Measurements from ENCODE around the gene DHRSX. TPM values are rescaled to one million over a fixed set of nuclear protein-coding genes. Genes with fewer than 3 reads are reported as not detected.
"Not testable (repeated sequence)": the region's sequence is repeated elsewhere in the genome, so short reads cannot be mapped to it uniquely, and the experiment has no call there.

Gene DHRSX
- total RNA-seq, 1 donor from 2014 or later: 37.1 TPM

- no peak overlapping the region for H3K27ac Mint-ChIP-seq (ENCODE audit: unreplicated experiment)
- no peak for TF ChIP-seq CTCF (IDR thresholded peaks at IDR 0.05; ENCODE audit: partially characterized antibody, unreplicated experiment)
- peaks cover 71% of the 10 kb centered on the region for H3K36me3 Mint-ChIP-seq (ENCODE audit: unreplicated experiment)
- peaks cover 19% of the 10 kb centered on the region for H3K9me3 Mint-ChIP-seq (ENCODE audit: unreplicated experiment)
- H3K4me1 Mint-ChIP-seq (ENCODE audit: low read depth, unreplicated experiment): no peaks in the 10 kb centered on the region
- H3K4me3 Mint-ChIP-seq (ENCODE audit: unreplicated experiment): no peak overlapping the region
- H3K27me3 Mint-ChIP-seq (ENCODE audit: unreplicated experiment): peaks cover 12% of the 10 kb centered on the region
- DNase-seq: no peak
These were observed 276.1 kb downstream of the DHRSX start for GRCh38 chrX:2224597-2225235.

- Mint-ChIP-seq H3K36me3 (ENCODE audit: unreplicated experiment) (peaks cover 69% of the 10 kb centered on the region), H3K27me3 (ENCODE audit: unreplicated experiment) (peaks cover 13% of the 10 kb centered on the region), H3K4me3 (ENCODE audit: unreplicated experiment) (no peak overlapping the region), H3K27ac (ENCODE audit: unreplicated experiment) (no peak overlapping the region), H3K4me1 (ENCODE audit: low read depth, unreplicated experiment) (no peaks in the 10 kb centered on the region), H3K9me3 (ENCODE audit: unreplicated experiment) (peaks cover 17% of the 10 kb centered on the region)
- no peak for DNase-seq
- no peak for TF ChIP-seq CTCF (IDR thresholded peaks at IDR 0.05; ENCODE audit: partially characterized antibody, unreplicated experiment)
These were observed 276.6 kb downstream of the DHRSX start for GRCh38 chrX:2224161-2224560.

- no peaks in the 10 kb centered on the region for H3K4me1 Mint-ChIP-seq (ENCODE audit: low read depth, unreplicated experiment)
- H3K36me3 Mint-ChIP-seq (ENCODE audit: unreplicated experiment): peaks cover 67% of the 10 kb centered on the region
- no peak overlapping the region for H3K27ac Mint-ChIP-seq (ENCODE audit: unreplicated experiment)
- DNase-seq: no peak
- no peak for TF ChIP-seq CTCF (IDR thresholded peaks at IDR 0.05; ENCODE audit: partially characterized antibody, unreplicated experiment)
- H3K4me3 Mint-ChIP-seq (ENCODE audit: unreplicated experiment): no peak overlapping the region
- peaks cover 16% of the 10 kb centered on the region for H3K9me3 Mint-ChIP-seq (ENCODE audit: unreplicated experiment)
- H3K27me3 Mint-ChIP-seq (ENCODE audit: unreplicated experiment): peaks cover 10% of the 10 kb centered on the region
These were observed 279.8 kb downstream of the DHRSX start for GRCh38 chrX:2220829-2221567.

GRCh38 chrX:2220296-2220695 is 280.5 kb downstream of the DHRSX start:
- peaks cover 10% of the 10 kb centered on the region for H3K27me3 Mint-ChIP-seq (ENCODE audit: unreplicated experiment)
- peaks cover 15% of the 10 kb centered on the region for H3K9me3 Mint-ChIP-seq (ENCODE audit: unreplicated experiment)
- H3K27ac Mint-ChIP-seq (ENCODE audit: unreplicated experiment): no peak overlapping the region
- DNase-seq: no peak
- no peak for TF ChIP-seq CTCF (IDR thresholded peaks at IDR 0.05; ENCODE audit: partially characterized antibody, unreplicated experiment)
- no peaks in the 10 kb centered on the region for H3K4me1 Mint-ChIP-seq (ENCODE audit: low read depth, unreplicated experiment)
- H3K4me3 Mint-ChIP-seq (ENCODE audit: unreplicated experiment): no peak overlapping the region
- peaks cover 62% of the 10 kb centered on the region for H3K36me3 Mint-ChIP-seq (ENCODE audit: unreplicated experiment)

GRCh38 chrX:2214138-2214823 is 286.5 kb downstream of the DHRSX start:
- H3K27ac Mint-ChIP-seq (ENCODE audit: unreplicated experiment); DNase-seq; H3K4me1 Mint-ChIP-seq (ENCODE audit: low read depth, unreplicated experiment); H3K4me3 Mint-ChIP-seq (ENCODE audit: unreplicated experiment); H3K27me3 Mint-ChIP-seq (ENCODE audit: unreplicated experiment): not testable (repeated sequence)
- Mint-ChIP-seq H3K36me3 (ENCODE audit: unreplicated experiment) (peaks cover 17% of the 10 kb centered on the region), H3K9me3 (ENCODE audit: unreplicated experiment) (peaks cover 16% of the 10 kb centered on the region)

- not testable (repeated sequence) for H3K27me3 Mint-ChIP-seq (ENCODE audit: unreplicated experiment); DNase-seq; H3K36me3 Mint-ChIP-seq (ENCODE audit: unreplicated experiment); H3K27ac Mint-ChIP-seq (ENCODE audit: unreplicated experiment); H3K4me1 Mint-ChIP-seq (ENCODE audit: low read depth, unreplicated experiment); H3K4me3 Mint-ChIP-seq (ENCODE audit: unreplicated experiment)
- H3K9me3 Mint-ChIP-seq (ENCODE audit: unreplicated experiment): peaks cover 10% of the 10 kb centered on the region
These were observed 289.1 kb downstream of the DHRSX start for GRCh38 chrX:2211667-2212066.
